IMR-90 (cell line): ENCODE results near the gene PTHLH. TPM values are rescaled to one million over a fixed set of nuclear protein-coding genes. Genes with fewer than 3 reads are reported as not detected.

Experiments used
- ATAC-seq: fragments of 200-7000 bp; cut with Tn5 transposase; 2 replicates; pipeline ENCODE4 v1.9.1; 2020; ENCODE audit warnings: low read depth, mild to moderate bottlenecking, moderate library complexity
- BruUV-seq: library from RNA; stranded (reverse); fragments of 400-500 nt; replicated peaks from 2 replicates; lab custom pipeline; 2021; lab: Mats Ljungman, UMichigan
- CTCF ChIA-PET: fragments of 300-600 bp; formaldehyde crosslinking; extraction: SDS; loops from one replicate; lab custom pipeline; 2021; ENCODE audit warnings: antibody characterized with exemption; lab: Yijun Ruan, JAX
- POLR2A ChIA-PET: fragments of 300-600 bp; sonication (Branson Sonifier 250); formaldehyde crosslinking; loops from one replicate; lab custom pipeline; 2022; ENCODE audit warnings: antibody characterized with exemption; ENCODE audit not compliant: unreplicated experiment; lab: Charles Lee
- DNase-seq: peaks from one replicate; pipeline ENCODE4 v3.0.0; 2013
- H2AFZ ChIP-seq: replicated peaks from 2 replicates; pipeline ENCODE3; 2013; ENCODE audit warnings: low read length, mild to moderate bottlenecking; ENCODE audit not compliant: poor library complexity
- H2AK5ac ChIP-seq: 2 replicates; pipeline ENCODE4 v1.6.1; 2013; ENCODE audit warnings: low read depth, low read length, inconsistent platforms
- H2AK9ac ChIP-seq: replicated peaks from 2 replicates; pipeline ENCODE3; 2013; ENCODE audit warnings: mild to moderate bottlenecking, low read depth, low read length, moderate library complexity; ENCODE audit not compliant: poor library complexity
- H2BK120ac ChIP-seq: 2 replicates; pipeline ENCODE4 v1.6.1; 2013; ENCODE audit warnings: low read depth, low read length, inconsistent platforms
- H2BK15ac ChIP-seq: 3 replicates; pipeline ENCODE4 v1.6.1; 2013; ENCODE audit warnings: low read depth, low read length, inconsistent platforms
- H2BK20ac ChIP-seq: 2 replicates; pipeline ENCODE4 v1.6.1; 2013; ENCODE audit warnings: low read depth, mild to moderate bottlenecking, inconsistent platforms, low read length, moderate library complexity
- H2BK5ac ChIP-seq: 2 replicates; pipeline ENCODE4 v1.6.1; 2013; ENCODE audit warnings: mild to moderate bottlenecking, low read depth, low read length, inconsistent platforms; ENCODE audit not compliant: poor library complexity, severe bottlenecking
- H3K14ac ChIP-seq: replicated peaks from 2 replicates; pipeline ENCODE4 v1.6.1; 2013; ENCODE audit warnings: low read depth, low read length, inconsistent platforms
- H3K18ac ChIP-seq: 2 replicates; pipeline ENCODE4 v1.6.1; 2013; ENCODE audit warnings: low read depth, low read length, control low read depth
- H3K23ac ChIP-seq: 2 replicates; pipeline ENCODE4 v1.6.1; 2013; ENCODE audit warnings: low read depth, low read length, inconsistent platforms
- H3K27ac ChIP-seq: 2 replicates; pipeline ENCODE4 v1.5.1; 2013; ENCODE audit warnings: mild to moderate bottlenecking, control low read depth, low read length; ENCODE audit not compliant: insufficient read depth
- H3K27me3 ChIP-seq: 2 replicates; pipeline ENCODE4 v1.6.1; 2013; ENCODE audit warnings: low read length; ENCODE audit not compliant: control insufficient read depth, insufficient read depth
- H3K36me3 ChIP-seq: 2 replicates; pipeline ENCODE4 v1.6.1; 2013; ENCODE audit warnings: low read length, mixed read lengths; ENCODE audit not compliant: control insufficient read depth, insufficient read depth
- H3K4ac ChIP-seq: 2 replicates; pipeline ENCODE4 v1.6.1; 2013; ENCODE audit warnings: low read depth, low read length, inconsistent platforms
- H3K4me1 ChIP-seq: 2 replicates; pipeline ENCODE4 v1.6.1; 2013; ENCODE audit warnings: low read length, mixed read lengths; ENCODE audit not compliant: control insufficient read depth, insufficient read depth
- H3K4me2 ChIP-seq: 2 replicates; pipeline ENCODE4 v1.6.1; 2013; ENCODE audit warnings: low read depth, mild to moderate bottlenecking, control low read depth, low read length, moderate library complexity
- H3K4me3 ChIP-seq: 2 replicates; pipeline ENCODE4 v1.5.1; 2013; ENCODE audit warnings: low read depth, mild to moderate bottlenecking, control low read depth, low read length, moderate library complexity; ENCODE audit not compliant: insufficient read depth
- H3K56ac ChIP-seq: 2 replicates; pipeline ENCODE4 v1.6.1; 2013; ENCODE audit warnings: low read length, inconsistent platforms; ENCODE audit not compliant: insufficient read depth; ENCODE audit errors: extremely low read depth
- H3K79me1 ChIP-seq, 2 experiments: 2 replicates each; pipeline ENCODE4 v1.6.1; 2013; ENCODE audit warnings: low read length in 2 of 2, inconsistent platforms in 1 of 2, low read depth in 1 of 2
- H3K9ac ChIP-seq: 2 replicates; pipeline ENCODE4 v1.6.1; 2013; ENCODE audit warnings: low read depth, low read length, control low read depth
- H3K9me1 ChIP-seq: 2 replicates; pipeline ENCODE4 v1.6.1; 2013; ENCODE audit warnings: low read length, inconsistent platforms; ENCODE audit not compliant: insufficient read depth
- H3K9me3 ChIP-seq: 2 replicates; pipeline ENCODE4 v1.6.1; 2013; ENCODE audit warnings: low read length; ENCODE audit not compliant: control insufficient read depth, insufficient read depth
- H4K20me1 ChIP-seq: 2 replicates; pipeline ENCODE4 v1.6.1; 2013; ENCODE audit warnings: low read length, inconsistent platforms; ENCODE audit not compliant: insufficient read depth
- H4K5ac ChIP-seq: 2 replicates; pipeline ENCODE4 v1.6.1; 2013; ENCODE audit warnings: mild to moderate bottlenecking, low read depth, low read length, control low read depth
- H4K8ac ChIP-seq, 2 experiments: 2 replicates each; pipeline ENCODE4 v1.6.1; 2013; ENCODE audit warnings: low read depth in 2 of 2, low read length in 2 of 2, control low read depth in 1 of 2, inconsistent platforms in 1 of 2
- H4K91ac ChIP-seq: 2 replicates; pipeline ENCODE4 v1.6.1; 2013; ENCODE audit warnings: low read depth, low read length, inconsistent platforms; ENCODE audit not compliant: insufficient read depth
- CEBPB ChIP-seq: IDR thresholded peaks from 2 replicates; pipeline ENCODE4 v1.6.1; 2012; ENCODE audit warnings: low read depth, low read length, improper control_type of control experiment
- MAZ ChIP-seq: IDR thresholded peaks from 2 replicates; pipeline ENCODE4 v1.6.1; 2012; ENCODE audit warnings: low read depth, mild to moderate bottlenecking, low read length, improper control_type of control experiment, moderate library complexity, borderline replicate concordance
- RAD21 ChIP-seq: IDR thresholded peaks from 2 replicates; pipeline ENCODE4 v1.6.1; 2012; ENCODE audit warnings: low read length, improper control_type of control experiment
- RCOR1 ChIP-seq: IDR thresholded peaks from 2 replicates; pipeline ENCODE4 v1.6.1; 2012; ENCODE audit warnings: mild to moderate bottlenecking, low read length, improper control_type of control experiment; ENCODE audit not compliant: insufficient replicate concordance
- WGBS, 2 experiments: methylation state at CpG; one replicate each; pipeline versions ENCODE4 v1.1.5 to v1.1.7; 2013; ENCODE audit warnings: missing lambda C conversion rate in 2 of 2; ENCODE audit not compliant: insufficient read length in 1 of 2; ENCODE audit errors: extremely low coverage in 2 of 2; 5-methylcytosine and 5-hydroxymethylcytosine counted together
- dilution Hi-C: fragments of 300-500 bp; cut with HindIII; formaldehyde crosslinking; loops from one replicate; pipeline ENCODE4 v1.14.3; 2018; ENCODE audit warnings: low sequenced_read_pairs; ENCODE audit not compliant: unreplicated experiment
- in situ Hi-C: fragments of 300-500 bp; cut with MboI; formaldehyde crosslinking; loops from 3 replicates; pipeline ENCODE4 v1.14.3; 2019; ENCODE audit warnings: low sequenced_read_pairs, inconsistent platforms, mixed read lengths
- intact Hi-C: fragments of 100-400 bp; cut with micrococcal nuclease; formaldehyde crosslinking; loops from 2 replicates; pipeline ENCODE4 v1.10.0; 2022
- polyA plus RNA-seq, 3 experiments: library from polyadenylated mRNA; depleted of rRNA; stranded (reverse); fragments of >200 nt; gene quantifications; 2 replicates each; pipeline ENCODE4 v1.2.3, GENCODE V29; 2012; ENCODE audit warnings: low replicate concordance in 1 of 3
- total RNA-seq: library from RNA; depleted of rRNA; stranded (reverse); fragments of >200 nt; gene quantifications from 2 replicates; pipeline ENCODE4 v1.2.3, GENCODE V29; 2012
- TF ChIP-seq, protein P1 (sequence below): fragments of 150-350 bp; IDR thresholded peaks from 2 replicates; pipeline ENCODE4 v1.6.1; 2017; ENCODE audit warnings: mild to moderate bottlenecking, antibody characterized with exemption, low read length, low read depth

The PTHLH gene
- total and polyA plus RNA-seq, 2 of the 4 experiments (the other 2 are of a cell fraction): 0.36 to 1.3 TPM

GRCh38 chr12:27915536-27915935 lies 57.0 kb downstream of the PTHLH start:
- H2BK120ac ChIP-seq: no peak overlapping the region
- no peak overlapping the region for H4K8ac ChIP-seq
- H2BK20ac ChIP-seq: no peak overlapping the region
- H2BK5ac ChIP-seq: no peak overlapping the region
- dilution Hi-C loops: no loop called here
- no peak overlapping the region for H2BK15ac ChIP-seq
- ChIA-PET CTCF (no interaction called here), POLR2A (no interaction called here)
- no peak overlapping the region for H2AK5ac ChIP-seq
- H3K27me3 ChIP-seq: no peaks in the 10 kb centered on the region
- no peaks in the 10 kb centered on the region for H4K20me1 ChIP-seq
- no peak for TF ChIP-seq RCOR1
- no peak for TF ChIP-seq RAD21
- TF ChIP-seq CEBPB: no peak
- TF ChIP-seq, protein P1, sequence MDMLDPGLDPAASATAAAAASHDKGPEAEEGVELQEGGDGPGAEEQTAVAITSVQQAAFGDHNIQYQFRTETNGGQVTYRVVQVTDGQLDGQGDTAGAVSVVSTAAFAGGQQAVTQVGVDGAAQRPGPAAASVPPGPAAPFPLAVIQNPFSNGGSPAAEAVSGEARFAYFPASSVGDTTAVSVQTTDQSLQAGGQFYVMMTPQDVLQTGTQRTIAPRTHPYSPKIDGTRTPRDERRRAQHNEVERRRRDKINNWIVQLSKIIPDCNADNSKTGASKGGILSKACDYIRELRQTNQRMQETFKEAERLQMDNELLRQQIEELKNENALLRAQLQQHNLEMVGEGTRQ: no peak
- TF ChIP-seq MAZ: no peak
- 83% methylated on average over 1 of the region's 1 CpG; no CpG with 5 or more reads in 1 of the 2 experiments for WGBS, 2 experiments
- BruUV-seq: no TSS peak
- no peak overlapping the region for H2AK9ac ChIP-seq
- H2AFZ ChIP-seq: no peak overlapping the region
- intact Hi-C loops: no loop called here
- ATAC-seq (no peak), DNase-seq (no peak)
- no peak overlapping the region for H3K4me3 ChIP-seq
- H3K9ac ChIP-seq: no peak overlapping the region
- H3K79me1 ChIP-seq: no peaks in the 10 kb centered on the region
- H3K4ac ChIP-seq: no peak overlapping the region
- H3K23ac ChIP-seq: no peak overlapping the region
- no peak overlapping the region for H3K56ac ChIP-seq
- in situ Hi-C loops: no loop called here
- no peak overlapping the region for H4K91ac ChIP-seq
- no peak overlapping the region for H3K27ac ChIP-seq
- H3K9me1 ChIP-seq: no peaks in the 10 kb centered on the region
- no peak overlapping the region for H3K18ac ChIP-seq
- peaks cover 3% of the 10 kb centered on the region; the same call in 1 of the 2 replicates for H3K4me1 ChIP-seq
- no peaks in the 10 kb centered on the region for H3K9me3 ChIP-seq
- no peak overlapping the region for H3K4me2 ChIP-seq
- H3K14ac ChIP-seq: no peak overlapping the region
- no peak overlapping the region for H4K5ac ChIP-seq
- H3K36me3 ChIP-seq: no peaks in the 10 kb centered on the region
